ENCODE results near the gene NELL2.
"Not testable (repeated sequence)": the region's sequence is repeated elsewhere in the genome, so short reads cannot be mapped to it uniquely, and the experiment has no call there.

The NELL2 gene

GRCh38 chr12:44847888-44848702 lies 28.0 kb downstream of the NELL2 start:
- DNase-seq (ENCODE audit: low read depth in 2 of 2): peak; percentile 34 to 63

GRCh38 chr12:44847403-44847802 lies 28.7 kb downstream of the NELL2 start:
- no peak for DNase-seq (ENCODE audit: low read depth in 2 of 2)

GRCh38 chr12:44846826-44847225 lies 29.3 kb downstream of the NELL2 start:
- no peak for DNase-seq (ENCODE audit: low read depth in 2 of 2)

GRCh38 chr12:44842669-44843068 lies 33.4 kb downstream of the NELL2 start:
- DNase-seq (ENCODE audit: low read depth in 2 of 2): no peak

- no peak for DNase-seq (ENCODE audit: low read depth in 2 of 2)
Measured at GRCh38 chr12:44839785-44840184, 36.3 kb downstream of the NELL2 start.

- no peak for DNase-seq (ENCODE audit: low read depth in 2 of 2)
Measured at GRCh38 chr12:44837114-44837755, 38.9 kb downstream of the NELL2 start.

GRCh38 chr12:44835641-44836379 lies 40.3 kb downstream of the NELL2 start:
- no peak for DNase-seq (ENCODE audit: low read depth in 2 of 2)

- not testable (repeated sequence) for DNase-seq (ENCODE audit: low read depth in 2 of 2)
Measured at GRCh38 chr12:44834996-44835395, 41.1 kb downstream of the NELL2 start.

- no peak for DNase-seq (ENCODE audit: low read depth in 2 of 2)
Measured at GRCh38 chr12:44833561-44833960, 42.6 kb downstream of the NELL2 start.

- no peak for DNase-seq (ENCODE audit: low read depth in 2 of 2)
Measured at GRCh38 chr12:44830566-44831055, 45.5 kb downstream of the NELL2 start.

- DNase-seq (ENCODE audit: low read depth in 2 of 2): no peak
Measured at GRCh38 chr12:44829045-44829444, 47.1 kb downstream of the NELL2 start.

GRCh38 chr12:44827832-44828438 lies 48.2 kb downstream of the NELL2 start:
- no peak for DNase-seq (ENCODE audit: low read depth in 2 of 2)

GRCh38 chr12:44821702-44822101 lies 54.4 kb downstream of the NELL2 start:
- not testable (repeated sequence) for DNase-seq (ENCODE audit: low read depth in 2 of 2)

GRCh38 chr12:44819884-44820283 lies 56.2 kb downstream of the NELL2 start:
- DNase-seq (ENCODE audit: low read depth in 2 of 2): no peak

- no peak for DNase-seq (ENCODE audit: low read depth in 2 of 2)
Measured at GRCh38 chr12:44817687-44818086, 58.4 kb downstream of the NELL2 start.

- no peak for DNase-seq (ENCODE audit: low read depth in 2 of 2)
Measured at GRCh38 chr12:44816446-44817017, 59.6 kb downstream of the NELL2 start.

GRCh38 chr12:44812062-44812461 lies 64.1 kb downstream of the NELL2 start:
- DNase-seq (ENCODE audit: low read depth in 2 of 2): peak in 1 of 2 donors; percentile 29

GRCh38 chr12:44804068-44804467 lies 72.0 kb downstream of the NELL2 start:
- no peak for DNase-seq (ENCODE audit: low read depth in 2 of 2)

GRCh38 chr12:44795970-44796369 lies 80.1 kb downstream of the NELL2 start:
- DNase-seq (ENCODE audit: low read depth in 2 of 2): no peak

- no peak for DNase-seq (ENCODE audit: low read depth in 2 of 2)
Measured at GRCh38 chr12:44788731-44789130, 87.4 kb downstream of the NELL2 start.

GRCh38 chr12:44780221-44780790 lies 95.8 kb downstream of the NELL2 start:
- no peak for DNase-seq (ENCODE audit: low read depth in 2 of 2)
